Measurements from ENCODE around the gene SEC61B.

GRCh38 chr9:99197124-99197630 lies 24.9 kb upstream of the SEC61B start:
- TF ChIP-seq, protein P1, sequence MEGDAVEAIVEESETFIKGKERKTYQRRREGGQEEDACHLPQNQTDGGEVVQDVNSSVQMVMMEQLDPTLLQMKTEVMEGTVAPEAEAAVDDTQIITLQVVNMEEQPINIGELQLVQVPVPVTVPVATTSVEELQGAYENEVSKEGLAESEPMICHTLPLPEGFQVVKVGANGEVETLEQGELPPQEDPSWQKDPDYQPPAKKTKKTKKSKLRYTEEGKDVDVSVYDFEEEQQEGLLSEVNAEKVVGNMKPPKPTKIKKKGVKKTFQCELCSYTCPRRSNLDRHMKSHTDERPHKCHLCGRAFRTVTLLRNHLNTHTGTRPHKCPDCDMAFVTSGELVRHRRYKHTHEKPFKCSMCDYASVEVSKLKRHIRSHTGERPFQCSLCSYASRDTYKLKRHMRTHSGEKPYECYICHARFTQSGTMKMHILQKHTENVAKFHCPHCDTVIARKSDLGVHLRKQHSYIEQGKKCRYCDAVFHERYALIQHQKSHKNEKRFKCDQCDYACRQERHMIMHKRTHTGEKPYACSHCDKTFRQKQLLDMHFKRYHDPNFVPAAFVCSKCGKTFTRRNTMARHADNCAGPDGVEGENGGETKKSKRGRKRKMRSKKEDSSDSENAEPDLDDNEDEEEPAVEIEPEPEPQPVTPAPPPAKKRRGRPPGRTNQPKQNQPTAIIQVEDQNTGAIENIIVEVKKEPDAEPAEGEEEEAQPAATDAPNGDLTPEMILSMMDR (IDR thresholded peaks at IDR 0.05) = no peak
- TF ChIP-seq POLR2AphosphoS5 (IDR thresholded peaks at IDR 0.05) = no peak
